Stimulated activated CD4-positive, alpha-beta T cell treated with anti-CD3 and anti-CD28 coated beads, TNF-alpha, amount 100 ng/mL, for 24 hours (primary cell): Measurements from ENCODE around the gene RFC1.
"Not testable (repeated sequence)": the region's sequence is repeated elsewhere in the genome, so short reads cannot be mapped to it uniquely, and the experiment has no call there.

ENCODE experiments used
- DNase-seq, 3 experiments: peaks; one replicate each; pipeline ENCODE4 v3.0.0-alpha.2; 2020; ENCODE audit warnings: low read depth in 3 of 3

RFC1 gene

GRCh38 chr4:39308611-39309010 is 57.6 kb downstream of the RFC1 start:
- DNase-seq: no peak

GRCh38 chr4:39305912-39306677 is 60.1 kb downstream of the RFC1 start:
- no peak for DNase-seq

GRCh38 chr4:39304651-39305050 is 61.5 kb downstream of the RFC1 start:
- DNase-seq: no peak

- no peak for DNase-seq
Observed at GRCh38 chr4:39303871-39304270, 62.3 kb downstream of the RFC1 start.

- DNase-seq: no peak
Observed at GRCh38 chr4:39302901-39303300, 63.3 kb downstream of the RFC1 start.

GRCh38 chr4:39295784-39296183 is 70.4 kb downstream of the RFC1 start:
- no peak for DNase-seq

- DNase-seq: not testable (repeated sequence)
Observed at GRCh38 chr4:39292433-39292832, 73.7 kb downstream of the RFC1 start.

- DNase-seq: no peak
Observed at GRCh38 chr4:39291686-39292085, 74.5 kb downstream of the RFC1 start.

GRCh38 chr4:39287223-39287622 is 78.9 kb downstream of the RFC1 start:
- DNase-seq: no peak

- DNase-seq: no peak
Observed at GRCh38 chr4:39286263-39286662, 79.9 kb downstream of the RFC1 start.

- no peak for DNase-seq
Observed at GRCh38 chr4:39285853-39286252, 80.3 kb downstream of the RFC1 start.

GRCh38 chr4:39285111-39285795 is 80.9 kb downstream of the RFC1 start:
- no peak for DNase-seq

- DNase-seq: no peak
Observed at GRCh38 chr4:39280770-39281169, 85.4 kb downstream of the RFC1 start.

- no peak for DNase-seq
Observed at GRCh38 chr4:39279416-39279815, 86.7 kb downstream of the RFC1 start.

GRCh38 chr4:39278476-39278875 is 87.7 kb downstream of the RFC1 start:
- no peak for DNase-seq

- not testable (repeated sequence) for DNase-seq
Observed at GRCh38 chr4:39277661-39278060, 88.5 kb downstream of the RFC1 start.

- no peak for DNase-seq
Observed at GRCh38 chr4:39274503-39274902, 91.7 kb downstream of the RFC1 start.

- DNase-seq: no peak
Observed at GRCh38 chr4:39263895-39264294, 102.3 kb downstream of the RFC1 start.

- no peak for DNase-seq
Observed at GRCh38 chr4:39259571-39260330, 106.4 kb downstream of the RFC1 start.

- no peak for DNase-seq
Observed at GRCh38 chr4:39256436-39256835, 109.7 kb downstream of the RFC1 start.

GRCh38 chr4:39255871-39256270 is 110.3 kb downstream of the RFC1 start:
- no peak for DNase-seq

- DNase-seq: no peak
Observed at GRCh38 chr4:39255266-39255665, 110.9 kb downstream of the RFC1 start.

GRCh38 chr4:39243462-39243861 is 122.7 kb downstream of the RFC1 start:
- no peak for DNase-seq
